Measurements from ENCODE around the gene ATXN1. TPM values are rescaled to one million over a fixed set of nuclear protein-coding genes. Genes with fewer than 3 reads are reported as not detected.

Gene ATXN1
- polyA plus RNA-seq, 1 donor, result 13.6 TPM

GRCh38 chr6:16783509-16783908, 22.2 kb upstream of the ATXN1 start:
- H3K27ac ChIP-seq (ENCODE audit: low read length), result no peak overlapping the region
- no peaks in the 10 kb centered on the region for H3K36me3 ChIP-seq (ENCODE audit: control insufficient read depth, insufficient read depth, low read length)
- no peak overlapping the region for H3K4me3 ChIP-seq (ENCODE audit: low read length)
- H3K9me3 ChIP-seq (ENCODE audit: control insufficient read depth, low read depth, low read length), result no peaks in the 10 kb centered on the region
- H3K27me3 ChIP-seq (ENCODE audit: control insufficient read depth, insufficient read depth, low read length), result no peaks in the 10 kb centered on the region
- no peaks in the 10 kb centered on the region for H3K4me1 ChIP-seq (ENCODE audit: control insufficient read depth, insufficient read depth, low read length)
- 58% methylated on average over 2 of the region's 4 CpGs for WGBS (ENCODE audit: insufficient coverage, low lambda C conversion rate)
- no peak for DNase-seq

- 90% methylated on average over 2 of the region's 4 CpGs for WGBS (ENCODE audit: insufficient coverage, low lambda C conversion rate)
- Histone ChIP-seq H3K27ac (ENCODE audit: low read length) (no peak overlapping the region), H3K4me3 (ENCODE audit: low read length) (no peak overlapping the region), H3K9me3 (ENCODE audit: control insufficient read depth, low read depth, low read length) (no peaks in the 10 kb centered on the region), H3K36me3 (ENCODE audit: control insufficient read depth, insufficient read depth, low read length) (no peaks in the 10 kb centered on the region), H3K4me1 (ENCODE audit: control insufficient read depth, insufficient read depth, low read length) (no peaks in the 10 kb centered on the region), H3K27me3 (ENCODE audit: control insufficient read depth, insufficient read depth, low read length) (no peaks in the 10 kb centered on the region)
- DNase-seq, result no peak
Observed at GRCh38 chr6:16782278-16782677, 21.0 kb upstream of the ATXN1 start.

GRCh38 chr6:16781348-16782169, 20.3 kb upstream of the ATXN1 start:
- no peaks in the 10 kb centered on the region for H3K9me3 ChIP-seq (ENCODE audit: control insufficient read depth, low read depth, low read length)

GRCh38 chr6:16778521-16778920, 17.3 kb upstream of the ATXN1 start:
- 100% methylated on average over 1 of the region's 5 CpGs for WGBS (ENCODE audit: insufficient coverage, low lambda C conversion rate)
- DNase-seq, result no peak

More at GRCh38 chr6:16781348-16782169, 20.3 kb upstream of the ATXN1 start:
- DNase-seq, result no peak
- H3K36me3 ChIP-seq (ENCODE audit: control insufficient read depth, insufficient read depth, low read length), result no peaks in the 10 kb centered on the region
- H3K27me3 ChIP-seq (ENCODE audit: control insufficient read depth, insufficient read depth, low read length), result no peaks in the 10 kb centered on the region
- no CpG with 5 or more reads among the region's 8 CpGs for WGBS (ENCODE audit: insufficient coverage, low lambda C conversion rate)
- no peak overlapping the region for H3K27ac ChIP-seq (ENCODE audit: low read length)
- H3K4me1 ChIP-seq (ENCODE audit: control insufficient read depth, insufficient read depth, low read length), result no peaks in the 10 kb centered on the region
- no peak overlapping the region for H3K4me3 ChIP-seq (ENCODE audit: low read length)

GRCh38 chr6:16777794-16778193, 16.5 kb upstream of the ATXN1 start:
- no peak for DNase-seq
- no peaks in the 10 kb centered on the region for H3K9me3 ChIP-seq (ENCODE audit: control insufficient read depth, low read depth, low read length)
- no peaks in the 10 kb centered on the region for H3K36me3 ChIP-seq (ENCODE audit: control insufficient read depth, insufficient read depth, low read length)
- H3K27me3 ChIP-seq (ENCODE audit: control insufficient read depth, insufficient read depth, low read length), result no peaks in the 10 kb centered on the region
- H3K4me3 ChIP-seq (ENCODE audit: low read length), result no peak overlapping the region
- no peak overlapping the region for H3K27ac ChIP-seq (ENCODE audit: low read length)
- no CpG with 5 or more reads among the region's 5 CpGs for WGBS (ENCODE audit: insufficient coverage, low lambda C conversion rate)
- H3K4me1 ChIP-seq (ENCODE audit: control insufficient read depth, insufficient read depth, low read length), result no peaks in the 10 kb centered on the region

More at GRCh38 chr6:16778521-16778920, 17.3 kb upstream of the ATXN1 start:
- Histone ChIP-seq H3K4me1 (ENCODE audit: control insufficient read depth, insufficient read depth, low read length) (no peaks in the 10 kb centered on the region), H3K36me3 (ENCODE audit: control insufficient read depth, insufficient read depth, low read length) (no peaks in the 10 kb centered on the region), H3K27ac (ENCODE audit: low read length) (no peak overlapping the region), H3K4me3 (ENCODE audit: low read length) (no peak overlapping the region), H3K9me3 (ENCODE audit: control insufficient read depth, low read depth, low read length) (no peaks in the 10 kb centered on the region), H3K27me3 (ENCODE audit: control insufficient read depth, insufficient read depth, low read length) (no peaks in the 10 kb centered on the region)

GRCh38 chr6:16776394-16777017, 15.2 kb upstream of the ATXN1 start:
- WGBS (ENCODE audit: insufficient coverage, low lambda C conversion rate), result 100% methylated on average over 1 of the region's 4 CpGs
- Histone ChIP-seq H3K27me3 (ENCODE audit: control insufficient read depth, insufficient read depth, low read length) (no peaks in the 10 kb centered on the region), H3K27ac (ENCODE audit: low read length) (no peak overlapping the region), H3K4me1 (ENCODE audit: control insufficient read depth, insufficient read depth, low read length) (no peaks in the 10 kb centered on the region), H3K4me3 (ENCODE audit: low read length) (no peak overlapping the region), H3K9me3 (ENCODE audit: control insufficient read depth, low read depth, low read length) (no peaks in the 10 kb centered on the region), H3K36me3 (ENCODE audit: control insufficient read depth, insufficient read depth, low read length) (no peaks in the 10 kb centered on the region)
- no peak for DNase-seq

GRCh38 chr6:16774437-16774836, 13.2 kb upstream of the ATXN1 start:
- H3K27me3 ChIP-seq (ENCODE audit: control insufficient read depth, insufficient read depth, low read length), result no peaks in the 10 kb centered on the region
- WGBS (ENCODE audit: insufficient coverage, low lambda C conversion rate), result 100% methylated on average over 1 of the region's 1 CpG
- DNase-seq, result no peak
- H3K27ac ChIP-seq (ENCODE audit: low read length), result no peak overlapping the region
- H3K4me1 ChIP-seq (ENCODE audit: control insufficient read depth, insufficient read depth, low read length), result peaks cover 4% of the 10 kb centered on the region
- no peaks in the 10 kb centered on the region for H3K9me3 ChIP-seq (ENCODE audit: control insufficient read depth, low read depth, low read length)
- H3K4me3 ChIP-seq (ENCODE audit: low read length), result no peak overlapping the region
- H3K36me3 ChIP-seq (ENCODE audit: control insufficient read depth, insufficient read depth, low read length), result no peaks in the 10 kb centered on the region

- Histone ChIP-seq H3K36me3 (ENCODE audit: control insufficient read depth, insufficient read depth, low read length) (no peaks in the 10 kb centered on the region), H3K4me1 (ENCODE audit: control insufficient read depth, insufficient read depth, low read length) (peaks cover 4% of the 10 kb centered on the region), H3K27ac (ENCODE audit: low read length) (no peak overlapping the region), H3K27me3 (ENCODE audit: control insufficient read depth, insufficient read depth, low read length) (no peaks in the 10 kb centered on the region), H3K9me3 (ENCODE audit: control insufficient read depth, low read depth, low read length) (no peaks in the 10 kb centered on the region), H3K4me3 (ENCODE audit: low read length) (no peak overlapping the region)
- no peak for DNase-seq
- WGBS (ENCODE audit: insufficient coverage, low lambda C conversion rate), result 100% methylated on average over 1 of the region's 2 CpGs
Observed at GRCh38 chr6:16773362-16773761, 12.1 kb upstream of the ATXN1 start.

- Histone ChIP-seq H3K4me3 (ENCODE audit: low read length) (no peak overlapping the region), H3K9me3 (ENCODE audit: control insufficient read depth, low read depth, low read length) (no peaks in the 10 kb centered on the region), H3K27ac (ENCODE audit: low read length) (no peak overlapping the region), H3K27me3 (ENCODE audit: control insufficient read depth, insufficient read depth, low read length) (no peaks in the 10 kb centered on the region), H3K36me3 (ENCODE audit: control insufficient read depth, insufficient read depth, low read length) (no peaks in the 10 kb centered on the region), H3K4me1 (ENCODE audit: control insufficient read depth, insufficient read depth, low read length) (peaks cover 4% of the 10 kb centered on the region)
- DNase-seq, result peak; percentile 73 to 75
- WGBS (ENCODE audit: insufficient coverage, low lambda C conversion rate), result 62% methylated on average over 3 of the region's 16 CpGs
Observed at GRCh38 chr6:16770701-16771569, 9.7 kb upstream of the ATXN1 start.

GRCh38 chr6:16769986-16770376, 8.7 kb upstream of the ATXN1 start:
- WGBS (ENCODE audit: insufficient coverage, low lambda C conversion rate), result 94% methylated on average over 2 of the region's 5 CpGs
- H3K36me3 ChIP-seq (ENCODE audit: control insufficient read depth, insufficient read depth, low read length), result no peaks in the 10 kb centered on the region
- H3K27me3 ChIP-seq (ENCODE audit: control insufficient read depth, insufficient read depth, low read length), result no peaks in the 10 kb centered on the region
- no peak overlapping the region for H3K27ac ChIP-seq (ENCODE audit: low read length)
- no peaks in the 10 kb centered on the region for H3K9me3 ChIP-seq (ENCODE audit: control insufficient read depth, low read depth, low read length)
- no peak overlapping the region for H3K4me3 ChIP-seq (ENCODE audit: low read length)
- peaks cover 4% of the 10 kb centered on the region for H3K4me1 ChIP-seq (ENCODE audit: control insufficient read depth, insufficient read depth, low read length)
- no peak for DNase-seq

Data from large intestine (tissue), 3 donors.